H9 (cell line): ENCODE results near the gene CALN1. TPM values are rescaled to one million over a fixed set of nuclear protein-coding genes. Genes with fewer than 3 reads are reported as not detected.

Experiments used
- DNase-seq: peaks from one replicate; pipeline ENCODE4 v3.0.0-alpha.2; 2017
- H2AFZ ChIP-seq: one replicate; pipeline ENCODE4 v1.6.1; 2013; ENCODE audit warnings: mild to moderate bottlenecking, low read length, control low read depth, moderate library complexity
- H2AK5ac ChIP-seq: 2 replicates; pipeline ENCODE4 v1.6.1; 2013; ENCODE audit warnings: low read length, control low read depth, mixed read lengths; ENCODE audit not compliant: insufficient read length
- H2BK120ac ChIP-seq: one replicate; pipeline ENCODE4 v1.6.1; 2013; ENCODE audit warnings: low read depth, mild to moderate bottlenecking, low read length, control low read depth, inconsistent platforms; ENCODE audit not compliant: poor library complexity, severe bottlenecking
- H2BK12ac ChIP-seq: 2 replicates; pipeline ENCODE4 v1.6.1; 2013; ENCODE audit warnings: low read length, control low read depth, mixed read lengths, low read depth; ENCODE audit not compliant: insufficient read length
- H2BK15ac ChIP-seq: 2 replicates; pipeline ENCODE4 v1.6.1; 2013; ENCODE audit warnings: low read depth, low read length, control low read depth
- H2BK20ac ChIP-seq: one replicate; pipeline ENCODE4 v1.6.1; 2013; ENCODE audit warnings: low read depth, mild to moderate bottlenecking, low read length, control low read depth, inconsistent platforms; ENCODE audit not compliant: poor library complexity, severe bottlenecking
- H2BK5ac ChIP-seq: 2 replicates; pipeline ENCODE4 v1.6.1; 2013; ENCODE audit warnings: low read length, control low read depth, mixed read lengths; ENCODE audit not compliant: insufficient read length
- H3K14ac ChIP-seq: 2 replicates; pipeline ENCODE4 v1.6.1; 2013; ENCODE audit warnings: low read length, control low read depth; ENCODE audit not compliant: insufficient read depth
- H3K18ac ChIP-seq: 2 replicates; pipeline ENCODE4 v1.6.1; 2013; ENCODE audit warnings: low read depth, mild to moderate bottlenecking, mixed read lengths, low read length, control low read depth; ENCODE audit not compliant: insufficient read length
- H3K23ac ChIP-seq: 2 replicates; pipeline ENCODE4 v1.6.1; 2013; ENCODE audit warnings: low read length, control low read depth, mixed read lengths, low read depth; ENCODE audit not compliant: insufficient read length
- H3K23me2 ChIP-seq: 2 replicates; pipeline ENCODE4 v1.6.1; 2013; ENCODE audit warnings: low read depth, mild to moderate bottlenecking, mixed read lengths, low read length, control low read depth; ENCODE audit not compliant: insufficient read length, poor library complexity, severe bottlenecking
- H3K27ac ChIP-seq: 2 replicates; pipeline ENCODE4 v1.5.1; 2013; ENCODE audit warnings: low read length, control low read depth, mixed read lengths, low read depth; ENCODE audit not compliant: insufficient read length
- H3K27me3 ChIP-seq: 2 replicates; pipeline ENCODE4 v1.6.1; 2013; ENCODE audit warnings: low read length, control low read depth, inconsistent platforms; ENCODE audit not compliant: insufficient read depth
- H3K4ac ChIP-seq: 2 replicates; pipeline ENCODE4 v1.6.1; 2013; ENCODE audit warnings: low read depth, mild to moderate bottlenecking, control low read depth, inconsistent platforms, low read length, moderate library complexity
- H3K4me1 ChIP-seq: 2 replicates; pipeline ENCODE4 v1.6.1; 2013; ENCODE audit warnings: low read length, control low read depth, inconsistent platforms; ENCODE audit not compliant: insufficient read depth
- H3K4me2 ChIP-seq: 2 replicates; pipeline ENCODE4 v1.6.1; 2013; ENCODE audit warnings: low read length, control low read depth, mixed read lengths; ENCODE audit not compliant: insufficient read length, insufficient read depth
- H3K56ac ChIP-seq: 2 replicates; pipeline ENCODE4 v1.6.1; 2013; ENCODE audit warnings: low read depth, mild to moderate bottlenecking, mixed read lengths, low read length, control low read depth; ENCODE audit not compliant: insufficient read length
- H3K79me1 ChIP-seq: 2 replicates; pipeline ENCODE4 v1.6.1; 2013; ENCODE audit warnings: low read depth, mild to moderate bottlenecking, moderate library complexity, low read length, control low read depth, inconsistent platforms; ENCODE audit not compliant: insufficient read depth, poor library complexity, severe bottlenecking
- H3K79me2 ChIP-seq: 2 replicates; pipeline ENCODE4 v1.6.1; 2013; ENCODE audit warnings: low read length, control low read depth, inconsistent platforms; ENCODE audit not compliant: insufficient read depth
- H3K9ac ChIP-seq: 2 replicates; pipeline ENCODE4 v1.6.1; 2013; ENCODE audit warnings: low read length, control low read depth, mixed read lengths; ENCODE audit not compliant: insufficient read length; ENCODE audit errors: extremely low read depth
- H3K9me3 ChIP-seq: one replicate; pipeline ENCODE4 v1.6.1; 2013; ENCODE audit warnings: low read depth, low read length, inconsistent platforms; ENCODE audit not compliant: control insufficient read depth
- H3T11ph ChIP-seq: one replicate; pipeline ENCODE4 v1.6.1; 2013; ENCODE audit warnings: mild to moderate bottlenecking, low read length, control low read depth, inconsistent platforms
- H4K20me1 ChIP-seq: one replicate; pipeline ENCODE4 v1.6.1; 2013; ENCODE audit not compliant: control insufficient read depth, insufficient read length, insufficient read depth
- H4K5ac ChIP-seq: 2 replicates; pipeline ENCODE4 v1.6.1; 2013; ENCODE audit warnings: low read depth, mild to moderate bottlenecking, mixed read lengths, low read length, control low read depth; ENCODE audit not compliant: insufficient read length
- H4K8ac ChIP-seq: replicated peaks from 2 replicates; pipeline ENCODE4 v1.6.1; 2013; ENCODE audit warnings: low read length, control low read depth, mixed read lengths, low read depth; ENCODE audit not compliant: insufficient read length
- H4K91ac ChIP-seq: 2 replicates; pipeline ENCODE4 v1.6.1; 2013; ENCODE audit warnings: low read depth, mild to moderate bottlenecking, moderate library complexity, mixed read lengths, low read length, control low read depth; ENCODE audit not compliant: insufficient read length
- H3K27ac Mint-ChIP-seq, 3 experiments: 2 replicates in 2 of 3; 3 replicates in 1 of 3; pipeline ENCODE4 v1.8.0; 2020 to 2021; ENCODE audit warnings: mixed read lengths in 3 of 3, mild to moderate bottlenecking in 1 of 3, moderate library complexity in 1 of 3
- H3K27me3 Mint-ChIP-seq: 2 replicates; pipeline ENCODE4 v1.8.0; 2021; ENCODE audit warnings: low read depth, mild to moderate bottlenecking, moderate library complexity, mixed read lengths
- H3K36me3 Mint-ChIP-seq, 3 experiments: 2 replicates in 2 of 3; 3 replicates in 1 of 3; pipeline ENCODE4 v1.8.0; 2020 to 2021; ENCODE audit warnings: low read depth in 3 of 3, mixed read lengths in 3 of 3; ENCODE audit not compliant: insufficient read depth in 1 of 3
- H3K4me1 Mint-ChIP-seq, 2 experiments: 2 replicates each; pipeline ENCODE4 v1.8.0; 2020; ENCODE audit warnings: mixed read lengths in 2 of 2
- H3K4me3 Mint-ChIP-seq, 2 experiments: 2 replicates in 1 of 2; 3 replicates in 1 of 2; pipeline ENCODE4 v1.8.0; 2020 to 2021; ENCODE audit warnings: mild to moderate bottlenecking in 2 of 2, mixed read lengths in 2 of 2, moderate library complexity in 1 of 2
- H3K9me3 Mint-ChIP-seq, 2 experiments: 2 replicates in 1 of 2; 3 replicates in 1 of 2; pipeline ENCODE4 v1.8.0; 2020; ENCODE audit warnings: mild to moderate bottlenecking in 2 of 2, mixed read lengths in 2 of 2, moderate library complexity in 1 of 2
- CTCF ChIP-seq: fragments of 200-600 bp; sonication (generic); conservative IDR thresholded peaks from 3 replicates; pipeline ENCODE4 v1.8.0; 2021; ENCODE audit warnings: antibody characterized with exemption, mild to moderate bottlenecking
- WGBS: extraction: QIAGEN DNeasy Blood & Tissue Kit; methylation state at CpG from one replicate; pipeline ENCODE4 v1.1.7; 2013; ENCODE audit warnings: missing lambda C conversion rate, low lambda C conversion rate, mixed read lengths; ENCODE audit not compliant: insufficient read length; ENCODE audit errors: extremely low coverage; 5-methylcytosine and 5-hydroxymethylcytosine counted together
- total RNA-seq: library from RNA; stranded (reverse); gene quantifications from 2 replicates; pipeline ENCODE4 v1.2.1, GENCODE V29; 2021

CALN1 gene
- total RNA-seq, 1 experiment from 2014 or later, result 2.8 TPM

- Histone ChIP-seq H2BK12ac (no peak overlapping the region), H3K4me1 (no peaks in the 10 kb centered on the region; the same call in 1 of the 2 replicates), H3K79me2 (no peaks in the 10 kb centered on the region), H3K56ac (no peak overlapping the region), H3K23me2 (no peaks in the 10 kb centered on the region), H2AFZ (no peak overlapping the region), H3K23ac (no peak overlapping the region), H3K27me3 (no peaks in the 10 kb centered on the region), H4K5ac (no peak overlapping the region), H2BK15ac (no peak overlapping the region), H3K4ac (no peak overlapping the region), H3K14ac (no peak overlapping the region), H2BK20ac (no peak overlapping the region), H4K8ac (no peak overlapping the region), H3K18ac (no peak overlapping the region), H3K27ac (no peak overlapping the region), H4K20me1 (no peaks in the 10 kb centered on the region), H2BK5ac (no peak overlapping the region), H4K91ac (no peak overlapping the region), H3T11ph (no peak overlapping the region), H2AK5ac (no peak overlapping the region), H3K9ac (no peak overlapping the region), H3K9me3 (no peaks in the 10 kb centered on the region), H2BK120ac (no peak overlapping the region), H3K4me2 (no peak overlapping the region), H3K79me1 (no peaks in the 10 kb centered on the region)
- no peak overlapping the region for H3K4me3 Mint-ChIP-seq
- H3K27ac Mint-ChIP-seq, result no peak overlapping the region; a peak in 1 of 7 replicates
- H3K36me3 Mint-ChIP-seq, result no peaks in the 10 kb centered on the region
- no peaks in the 10 kb centered on the region for H3K4me1 Mint-ChIP-seq
- no CpG with 5 or more reads among the region's 7 CpGs for WGBS
- no peak for DNase-seq
- H3K27me3 Mint-ChIP-seq, result no peaks in the 10 kb centered on the region; the same call in 1 of the 2 replicates
- TF ChIP-seq CTCF, result no peak
- H3K9me3 Mint-ChIP-seq, result no peaks in the 10 kb centered on the region
Measured at GRCh38 chr7:72080865-72081510, 331.1 kb downstream of the CALN1 start.
